K562 (cell line): ENCODE results near the gene GPR3. TPM values are rescaled to one million over a fixed set of nuclear protein-coding genes. Genes with fewer than 3 reads are reported as not detected.

Source experiments
- ATAC-seq: fragments of 200-7000 bp; cut with Tn5 transposase; 3 replicates; pipeline ENCODE4 v1.9.1; 2020; ENCODE audit warnings: moderate library complexity
- BruUV-seq: library from RNA; stranded (reverse); fragments of 400-500 nt; replicated peaks from 2 replicates; lab custom pipeline; 2021; lab: Mats Ljungman, UMichigan
- CTCF ChIA-PET: fragments of 300-600 bp; formaldehyde crosslinking; extraction: SDS; loops from one replicate; lab custom pipeline; 2021; ENCODE audit warnings: low intra/inter-chr PET ratio; lab: Yijun Ruan, JAX
- POLR2A ChIA-PET: fragments of 300-600, 350-650 bp; sonication (Branson Sonifier 250); formaldehyde crosslinking; extraction: SDS; loops from one replicate; lab custom pipeline; 2021; ENCODE audit warnings: antibody characterized with exemption, inconsistent platforms; lab: Yijun Ruan, JAX
- DNase-seq, 4 experiments: peaks; one replicate each; pipeline versions ENCODE4 v3.0.0 to v3.0.0-alpha.2; 2011 to 2018; ENCODE audit warnings: low spot score in 3 of 4, mixed read lengths in 3 of 4; ENCODE audit errors: extremely low read depth in 1 of 4
- FAIRE-seq: peaks from 2 replicates; lab custom pipeline; 2011; peaks lifted over from hg19 to GRCh38; lab: Jason Lieb, UNC
- H2AFZ ChIP-seq: 2 replicates; pipeline ENCODE4 v1.6.0; 2011; ENCODE audit warnings: low read depth, low read length, control low read depth, inconsistent platforms
- H3K27ac ChIP-seq: fragments of 200-600 bp; 3 replicates; pipeline ENCODE4 v1.8.0; 2011; ENCODE audit warnings: low read depth, mild to moderate bottlenecking, control low read depth, inconsistent platforms, low read length, moderate library complexity, mixed read lengths; ENCODE audit errors: extremely low read depth
- H3K27me3 ChIP-seq, 2 experiments: fragments of 300-600 bp in 1 of 2; 2 replicates in 1 of 2; 3 replicates in 1 of 2; pipeline versions ENCODE4 v1.6.0 to v1.8.0; 2011; ENCODE audit warnings: inconsistent platforms in 2 of 2, low read length in 2 of 2, mild to moderate bottlenecking in 1 of 2, mixed read lengths in 1 of 2, moderate library complexity in 1 of 2; ENCODE audit not compliant: control insufficient read depth in 2 of 2, insufficient read depth in 2 of 2
- H3K36me3 ChIP-seq: fragments of 300-600 bp; 3 replicates; pipeline ENCODE4 v1.8.0; 2011; ENCODE audit warnings: mild to moderate bottlenecking, low read length, inconsistent platforms; ENCODE audit not compliant: control insufficient read depth, insufficient read depth
- H3K4me1 ChIP-seq, 2 experiments: fragments of 200-600 bp in 1 of 2; replicated peaks in 1 of 2; 2 replicates in 1 of 2; 3 replicates in 1 of 2; pipeline versions ENCODE4 v1.5.1 to v1.8.0; 2011; ENCODE audit warnings: inconsistent platforms in 2 of 2, low read length in 2 of 2, mild to moderate bottlenecking in 1 of 2, mixed read lengths in 1 of 2, moderate library complexity in 1 of 2; ENCODE audit not compliant: control insufficient read depth in 2 of 2, insufficient read depth in 2 of 2
- H3K4me2 ChIP-seq: 2 replicates; pipeline ENCODE4 v1.6.1; 2011; ENCODE audit warnings: low read length, control low read depth, inconsistent platforms, mixed read lengths; ENCODE audit not compliant: insufficient read depth
- H3K4me3 ChIP-seq: fragments of 200-600 bp; sonication (generic), shearing (Covaris generic); 2 replicates; pipeline ENCODE4 v1.5.1; 2016; ENCODE audit warnings: control low read depth, inconsistent platforms
- H3K79me2 ChIP-seq: fragments of 200-600 bp; 3 replicates; pipeline ENCODE4 v1.8.0; 2011; ENCODE audit warnings: low read length, inconsistent platforms; ENCODE audit not compliant: control insufficient read depth, insufficient read depth
- H3K9ac ChIP-seq, 2 experiments: 2 replicates each; pipeline versions ENCODE4 v1.6.0 to v1.6.1; 2011; ENCODE audit warnings: low read depth in 2 of 2, low read length in 2 of 2, control low read depth in 1 of 2, inconsistent platforms in 1 of 2, mild to moderate bottlenecking in 1 of 2, mixed read lengths in 1 of 2; ENCODE audit not compliant: insufficient read depth in 1 of 2
- H3K9me1 ChIP-seq: one replicate; pipeline ENCODE4 v1.6.0; 2011; ENCODE audit warnings: inconsistent platforms, mild to moderate bottlenecking, low read length, moderate library complexity; ENCODE audit not compliant: control insufficient read depth, insufficient read depth
- H3K9me3 ChIP-seq: replicated peaks from 2 replicates; pipeline ENCODE4 v1.5.1; 2011; ENCODE audit warnings: low read depth, low read length, inconsistent platforms; ENCODE audit not compliant: control insufficient read depth, insufficient read depth
- H4K20me1 ChIP-seq: replicated peaks from 2 replicates; pipeline ENCODE4 v1.6.1; 2011; ENCODE audit warnings: low read length, inconsistent platforms, mixed read lengths; ENCODE audit not compliant: control insufficient read depth, insufficient read depth
- BCL6 ChIP-seq: fragments of 250-450 bp; sonication (Bioruptor Pico); IDR thresholded peaks from 2 replicates; pipeline ENCODE4 v1.4.0; 2020
- CCAR2 ChIP-seq: fragments of 200-400 bp; formaldehyde crosslinking; IDR thresholded peaks from 2 replicates; pipeline ENCODE4 v1.6.1; 2017; ENCODE audit warnings: mild to moderate bottlenecking, low read depth, low read length
- HDGF ChIP-seq: fragments of 450-650 bp; IDR thresholded peaks from 2 replicates; pipeline ENCODE4 v1.6.1; 2016
- HNRNPK ChIP-seq: fragments of 200-400 bp; formaldehyde crosslinking; IDR thresholded peaks from one replicate; pipeline ENCODE4 v1.6.1; 2018; ENCODE audit warnings: mild to moderate bottlenecking, low read depth, low read length; ENCODE audit not compliant: poor library complexity, severe bottlenecking
- MXD1 ChIP-seq: fragments of 250-450 bp; sonication (Bioruptor Pico); IDR thresholded peaks from 2 replicates; pipeline ENCODE4 v1.8.0; 2021; ENCODE audit warnings: borderline replicate concordance, mild to moderate bottlenecking, moderate library complexity; ENCODE audit not compliant: poor library complexity, severe bottlenecking
- MYNN ChIP-seq, 2 experiments: sonication (generic); formaldehyde crosslinking in 1 of 2; IDR thresholded peaks; 2 replicates each; pipeline versions ENCODE4 v1.5.0 to v1.6.1; 2016 to 2020; ENCODE audit warnings: antibody characterized with exemption in 1 of 2, missing genetic modification reagents in 1 of 2
- RAD51 ChIP-seq: fragments of 450-650 bp; IDR thresholded peaks from 2 replicates; pipeline ENCODE4 v1.7.1; 2016; ENCODE audit warnings: low read depth, mild to moderate bottlenecking, borderline replicate concordance
- U2AF2 ChIP-seq: fragments of 200-400 bp; formaldehyde crosslinking; optimal IDR thresholded peaks from 2 replicates; pipeline ENCODE3; 2017; ENCODE audit warnings: low read depth, mild to moderate bottlenecking, low read length
- XRCC3 ChIP-seq: fragments of 450-650 bp; IDR thresholded peaks from 2 replicates; pipeline ENCODE4 v1.6.1; 2017; ENCODE audit warnings: mild to moderate bottlenecking, moderate library complexity
- ZNF407 ChIP-seq: fragments of 450-650 bp; IDR thresholded peaks from 2 replicates; pipeline ENCODE4 v1.6.1; 2016; ENCODE audit warnings: low read depth
- ZNF408 ChIP-seq: fragments of 250-450 bp; sonication (Bioruptor Pico); IDR thresholded peaks from 2 replicates; pipeline ENCODE4 v1.4.0; 2020; ENCODE audit warnings: low read depth, mild to moderate bottlenecking, moderate library complexity
- WGBS: fragments of 100-300 bp; shearing (Covaris generic); methylation state at CpG from one replicate; pipeline ENCODE4 v1.1.6; 2016; ENCODE audit warnings: low coverage, mixed read lengths; ENCODE audit not compliant: insufficient coverage; ENCODE audit errors: missing lambda C conversion rate; 5-methylcytosine and 5-hydroxymethylcytosine counted together
- in situ Hi-C: fragments of 300-500 bp; cut with MboI; formaldehyde crosslinking; loops from 4 replicates; pipeline ENCODE4 v1.15.0; 2018; ENCODE audit warnings: inconsistent platforms, mixed read lengths
- intact Hi-C: fragments of 100-400 bp; cut with micrococcal nuclease; formaldehyde crosslinking; loops from 2 replicates; pipeline ENCODE4 v1.14.2; 2022
- polyA plus RNA-seq, 8 experiments: library from polyadenylated mRNA; depleted of rRNA in 4 of 8; stranded (reverse) in 5 of 8; unstranded in 3 of 8; fragments of >200 nt; fragmentation: Nextera tagmentation in 2 of 8; fragmentation: Illumina TruSeq in 1 of 8; extraction: Ambion mirVana in 2 of 8; extraction: Trizol in 1 of 8; gene quantifications; 2 replicates each; pipeline versions ENCODE4 v1.2.1 to v1.2.3, GENCODE V29; 2011 to 2014; ENCODE audit warnings: inconsistent platforms in 1 of 8, missing spikeins in 1 of 8
- total RNA-seq, 7 experiments: library from RNA; depleted of rRNA in 6 of 7; stranded (reverse); fragments of >200 nt in 6 of 7; fragmentation: Illumina TruSeq in 2 of 7; extraction: Trizol in 2 of 7; gene quantifications; 2 replicates each; pipeline versions ENCODE4 v1.2.1 to v1.2.3, GENCODE V29; 2011 to 2021; ENCODE audit warnings: low replicate concordance in 1 of 7

GPR3 gene
- total and polyA plus RNA-seq, 9 of the 15 experiments (the other 6 are each of a cell fraction or from before 2014, with no cell fraction given), result 0.24 to 11.5 (median 3.7) TPM

GRCh38 chr1:27361553-27361952 is 30.9 kb upstream of the GPR3 start:
- ChIA-PET CTCF (no interaction called here), POLR2A (interaction anchor here (0.6 to 1.1 kb wide), 3 partner anchors 9 to 48 kb away, joined by 3 to 5 read pairs (median 3); no protein-coding TSS in a partner anchor)
- BruUV-seq, result no TSS peak
- Histone ChIP-seq H3K9me1 (no peaks in the 10 kb centered on the region), H3K36me3 (peaks cover 4% of the 10 kb centered on the region; the same call in 1 of the 3 replicates), H3K79me2 (no peaks in the 10 kb centered on the region), H3K9ac (no peak overlapping the region), H3K4me1 (peaks cover 18 to 72% of the 10 kb centered on the region in 2 experiments), H3K27me3 (no peaks in the 10 kb centered on the region), H3K4me2 (no peak overlapping the region), H3K27ac (no peak overlapping the region), H4K20me1 (peaks cover 10% of the 10 kb centered on the region; the same call in 1 of the 2 replicates), H3K4me3 (no peak overlapping the region), H2AFZ (no peak overlapping the region), H3K9me3 (no peaks in the 10 kb centered on the region)
- intact Hi-C loops (loop anchor here (10.0 kb wide), 1 partner anchor 167 kb away; no protein-coding TSS in a partner anchor), in situ Hi-C loops (no loop called here)
- no peak for FAIRE-seq
- WGBS, result 70% methylated on average over 8 of the region's 8 CpGs
- no peak for DNase-seq
- ATAC-seq, result no peak
- no peak for TF ChIP-seq ZNF408 (CRISPR knock-in tag)
- TF ChIP-seq HNRNPK, result no peak
- no peak for TF ChIP-seq U2AF2
- no peak for TF ChIP-seq HDGF
- TF ChIP-seq BCL6 (CRISPR knock-in tag), result no peak
- TF ChIP-seq XRCC3, result no peak
- no peak for TF ChIP-seq CCAR2
- no peak for TF ChIP-seq ZNF407
- TF ChIP-seq MYNN (IDR thresholded peaks at IDR 0.05), result no peak
- no peak for TF ChIP-seq MYNN (CRISPR knock-in tag; IDR thresholded peaks at IDR 0.05)
- no peak for TF ChIP-seq RAD51
- no peak for TF ChIP-seq MXD1
